Thoracic aorta (tissue), 2 donors: ENCODE results near the gene PROM1. TPM values are rescaled to one million over a fixed set of nuclear protein-coding genes. Genes with fewer than 3 reads are reported as not detected.

Experiments
- ATAC-seq: fragments of 150-250 bp; one replicate; pipeline ENCODE4 v1.8.0; 2017; ENCODE audit warnings: low read depth; ENCODE audit not compliant: insufficient number of reproducible peaks, low FRiP score
- DNase-seq: peaks from one replicate; pipeline ENCODE4 v3.0.0-alpha.2; 2020; ENCODE audit warnings: low spot score
- H3K27ac ChIP-seq, 2 donors: fragments of 200-600 bp; sonication (generic); 1 replicate in 1 of 2; 2 replicates in 1 of 2; pipeline ENCODE4 v1.5.1; 2016; ENCODE audit warnings: mild to moderate bottlenecking in 2 of 2, moderate library complexity in 2 of 2
- H3K27me3 ChIP-seq: fragments of 200-600 bp; sonication (generic); replicated peaks from 2 replicates; pipeline ENCODE4 v1.6.0; 2016; ENCODE audit warnings: mild to moderate bottlenecking; ENCODE audit not compliant: insufficient read depth
- H3K36me3 ChIP-seq: fragments of 200-600 bp; sonication (generic); one replicate; pipeline ENCODE4 v1.5.1; 2016
- H3K4me1 ChIP-seq, 2 donors: fragments of 200-600 bp; sonication (generic); 1 replicate in 1 of 2; 2 replicates in 1 of 2; pipeline versions ENCODE4 v1.5.1 to v1.6.0; 2016; ENCODE audit warnings: low read depth in 2 of 2, mild to moderate bottlenecking in 1 of 2; ENCODE audit not compliant: control insufficient read depth in 1 of 2
- H3K4me3 ChIP-seq: fragments of 200-600 bp; sonication (generic); 2 replicates; pipeline ENCODE4 v1.5.1; 2016; ENCODE audit warnings: mild to moderate bottlenecking
- H3K9me3 ChIP-seq: fragments of 200-600 bp; sonication (generic); 2 replicates; pipeline ENCODE4 v1.5.1; 2016
- total RNA-seq, 2 donors: library from RNA; depleted of rRNA; stranded (reverse); fragments of >200 nt; gene quantifications; one replicate each; pipeline versions ENCODE4 v1.1.0 to v1.2.3, GENCODE V29; 2016
- TF ChIP-seq, protein P1 (sequence below): fragments of 200-600 bp; sonication (generic); IDR thresholded peaks from one replicate; pipeline ENCODE4 v1.5.1; 2019; ENCODE audit warnings: antibody characterized with exemption

PROM1 gene
- total RNA-seq, 2 donors from 2014 or later = 3.2 to 7.1 TPM

DNA sequence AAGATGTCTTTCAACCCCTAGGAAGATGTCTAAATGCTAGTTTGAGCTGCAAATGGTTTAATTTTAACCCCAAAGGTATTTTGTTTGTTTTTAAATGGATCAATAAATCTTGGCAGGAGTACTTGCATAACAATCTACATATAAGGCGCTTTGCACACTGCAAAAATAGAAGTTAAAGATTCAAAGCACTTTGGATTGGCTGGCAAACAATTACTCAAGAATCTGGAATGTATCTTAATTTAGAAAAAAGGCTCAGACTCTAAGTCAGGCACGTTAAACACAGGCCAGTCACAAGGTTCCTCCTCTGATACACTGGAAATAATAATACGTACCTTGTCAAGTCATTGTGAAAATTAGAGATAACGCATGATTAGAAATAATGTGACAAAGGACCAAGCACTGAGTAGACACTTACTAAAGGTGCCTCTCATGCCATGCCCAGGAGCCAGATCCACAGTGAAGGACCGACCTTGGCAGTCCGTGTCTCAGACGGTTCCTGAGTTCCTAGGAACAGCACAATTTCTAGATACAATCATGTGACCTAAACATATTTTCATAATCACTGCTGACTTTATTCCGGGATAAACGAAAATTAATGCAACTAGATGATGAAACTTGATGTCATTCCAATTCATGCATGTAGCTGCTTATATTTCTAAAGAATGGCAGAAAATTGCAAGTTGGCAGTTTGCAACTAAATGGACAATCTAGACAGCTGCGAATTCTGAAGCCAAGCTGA, 49.6 kb downstream of the PROM1 start:
- H3K4me1 ChIP-seq = peaks cover 0 to 13% of the 10 kb centered on the region in 2 donors
- DNase-seq (no peak), ATAC-seq (peak; percentile 75)
- TF ChIP-seq, protein P1, sequence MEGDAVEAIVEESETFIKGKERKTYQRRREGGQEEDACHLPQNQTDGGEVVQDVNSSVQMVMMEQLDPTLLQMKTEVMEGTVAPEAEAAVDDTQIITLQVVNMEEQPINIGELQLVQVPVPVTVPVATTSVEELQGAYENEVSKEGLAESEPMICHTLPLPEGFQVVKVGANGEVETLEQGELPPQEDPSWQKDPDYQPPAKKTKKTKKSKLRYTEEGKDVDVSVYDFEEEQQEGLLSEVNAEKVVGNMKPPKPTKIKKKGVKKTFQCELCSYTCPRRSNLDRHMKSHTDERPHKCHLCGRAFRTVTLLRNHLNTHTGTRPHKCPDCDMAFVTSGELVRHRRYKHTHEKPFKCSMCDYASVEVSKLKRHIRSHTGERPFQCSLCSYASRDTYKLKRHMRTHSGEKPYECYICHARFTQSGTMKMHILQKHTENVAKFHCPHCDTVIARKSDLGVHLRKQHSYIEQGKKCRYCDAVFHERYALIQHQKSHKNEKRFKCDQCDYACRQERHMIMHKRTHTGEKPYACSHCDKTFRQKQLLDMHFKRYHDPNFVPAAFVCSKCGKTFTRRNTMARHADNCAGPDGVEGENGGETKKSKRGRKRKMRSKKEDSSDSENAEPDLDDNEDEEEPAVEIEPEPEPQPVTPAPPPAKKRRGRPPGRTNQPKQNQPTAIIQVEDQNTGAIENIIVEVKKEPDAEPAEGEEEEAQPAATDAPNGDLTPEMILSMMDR = no peak
- H3K36me3 ChIP-seq = no peaks in the 10 kb centered on the region
- no peaks in the 10 kb centered on the region for H3K27me3 ChIP-seq
- H3K9me3 ChIP-seq = no peaks in the 10 kb centered on the region
- peak overlapping the region; percentile 49 for H3K4me3 ChIP-seq
- peak overlapping the region; percentile 57 to 63 for H3K27ac ChIP-seq

DNA sequence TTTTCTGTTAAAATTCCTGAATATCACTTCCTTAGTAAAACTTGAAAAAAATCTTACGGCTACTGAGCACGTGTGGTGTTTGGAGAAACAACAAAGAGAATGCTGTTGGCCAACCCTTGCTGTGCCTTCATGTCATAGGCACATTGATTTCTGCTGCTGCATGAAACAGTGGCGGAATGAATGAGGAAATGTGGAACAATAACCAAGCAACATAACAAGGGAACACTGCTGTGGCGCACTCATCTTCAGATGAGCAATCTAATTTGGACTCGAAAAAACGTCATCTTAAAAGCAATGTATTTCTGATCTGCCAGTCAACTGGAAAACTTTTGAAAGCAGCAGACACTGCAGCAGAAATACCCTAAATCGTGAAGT, 51.4 kb downstream of the PROM1 start:
- no peaks in the 10 kb centered on the region for H3K36me3 ChIP-seq
- H3K27ac ChIP-seq = no peak overlapping the region
- no peak overlapping the region for H3K4me3 ChIP-seq
- peaks cover 0 to 21% of the 10 kb centered on the region in 2 donors for H3K4me1 ChIP-seq
- TF ChIP-seq, protein P1 = no peak
- DNase-seq (no peak), ATAC-seq (no peak)
- no peaks in the 10 kb centered on the region for H3K9me3 ChIP-seq
- no peaks in the 10 kb centered on the region for H3K27me3 ChIP-seq

DNA sequence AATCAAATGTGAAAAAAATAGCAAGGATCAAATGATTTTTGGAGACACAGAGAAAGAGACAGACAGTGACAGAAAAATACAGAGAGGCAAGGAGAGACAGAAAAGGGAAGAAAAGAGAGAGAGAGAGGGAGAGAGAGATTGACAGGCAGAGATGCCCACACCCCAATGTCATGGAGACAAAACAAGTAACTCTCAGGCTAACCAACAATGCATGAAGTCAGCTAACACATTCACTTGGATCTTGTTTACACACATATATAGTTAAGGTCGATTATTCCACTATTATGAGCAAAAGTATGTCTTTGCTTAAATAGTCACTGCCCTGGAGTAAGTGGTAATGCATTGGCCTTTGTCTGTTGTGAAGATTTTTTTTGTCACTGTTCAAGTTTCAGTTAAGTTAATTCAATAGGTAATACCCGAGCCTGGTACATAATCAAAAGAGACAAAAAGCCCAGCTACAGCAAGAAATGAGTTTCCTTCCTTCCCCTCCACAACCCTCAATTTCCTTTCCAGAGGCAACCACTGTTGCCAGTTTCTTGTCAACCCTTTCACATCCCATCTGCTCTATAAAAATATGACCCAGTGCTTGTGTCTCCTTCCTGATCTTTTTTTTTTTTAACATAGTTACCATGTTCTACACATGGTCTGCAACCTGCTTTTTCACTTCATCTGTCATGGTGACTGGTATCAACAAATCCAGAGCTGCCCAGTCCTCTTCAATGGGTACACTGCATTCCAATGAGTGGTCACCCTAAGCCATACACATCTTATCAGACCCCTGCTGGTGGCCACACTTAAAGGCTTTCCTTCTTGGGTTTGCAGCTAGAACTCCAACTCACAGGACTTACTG, 52.1 kb downstream of the PROM1 start:
- TF ChIP-seq, protein P1 = no peak
- H3K27me3 ChIP-seq = no peaks in the 10 kb centered on the region
- ATAC-seq (no peak), DNase-seq (no peak)
- H3K9me3 ChIP-seq = no peaks in the 10 kb centered on the region
- peaks cover 0 to 24% of the 10 kb centered on the region in 2 donors for H3K4me1 ChIP-seq
- peak overlapping the region in 1 of 2 donors; percentile 13 for H3K27ac ChIP-seq
- no peak overlapping the region for H3K4me3 ChIP-seq
- no peaks in the 10 kb centered on the region for H3K36me3 ChIP-seq

DNA sequence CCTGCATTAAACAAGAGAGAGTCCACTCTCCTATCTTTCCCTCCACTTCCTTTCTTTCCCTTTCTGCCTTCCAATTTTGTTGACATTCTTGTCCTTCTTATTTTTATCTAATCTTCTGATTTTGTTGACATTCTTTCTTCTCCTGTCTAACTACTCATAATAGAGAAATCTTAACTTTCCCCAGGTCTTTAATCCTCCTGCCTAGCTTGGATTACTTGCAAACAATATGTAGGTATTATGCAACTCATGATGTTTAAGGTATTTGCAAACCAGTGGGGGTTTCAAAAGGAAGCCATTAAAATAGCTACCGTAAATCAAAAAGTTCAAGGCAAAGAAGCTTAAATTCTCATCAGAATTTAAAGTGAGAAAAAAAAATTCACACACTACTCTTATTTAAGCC, 53.9 kb downstream of the PROM1 start:
- Histone ChIP-seq H3K9me3 (no peaks in the 10 kb centered on the region), H3K4me3 (no peak overlapping the region), H3K36me3 (no peaks in the 10 kb centered on the region), H3K4me1 (peaks cover 0 to 29% of the 10 kb centered on the region in 2 donors), H3K27me3 (no peaks in the 10 kb centered on the region), H3K27ac (no peak overlapping the region)
- ATAC-seq (no peak), DNase-seq (no peak)
- TF ChIP-seq, protein P1 = no peak

DNA sequence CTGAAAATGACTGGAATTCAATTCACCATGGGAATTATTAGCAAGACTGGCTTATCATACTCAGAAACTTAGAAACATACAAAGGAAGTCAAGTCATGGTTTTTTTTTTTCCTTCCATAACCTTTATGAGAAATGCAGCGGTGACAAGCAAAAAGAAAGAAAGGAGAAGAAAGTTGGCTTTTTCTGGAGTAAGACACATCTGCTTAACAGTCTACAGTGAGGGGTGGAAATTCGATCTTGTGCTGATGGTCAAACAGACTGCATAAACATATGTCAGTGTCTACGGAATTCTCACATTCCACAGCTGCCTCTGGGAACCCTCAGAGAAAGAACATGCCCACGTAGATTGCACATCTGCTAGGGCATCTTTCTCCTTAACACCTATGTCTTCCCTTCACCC, 54.6 kb downstream of the PROM1 start:
- TF ChIP-seq, protein P1 = no peak
- peak overlapping the region; percentile 6 to 9 for H3K27ac ChIP-seq
- ATAC-seq (no peak), DNase-seq (no peak)
- H3K4me1 ChIP-seq = peaks cover 0 to 25% of the 10 kb centered on the region in 2 donors
- no peaks in the 10 kb centered on the region for H3K27me3 ChIP-seq
- H3K9me3 ChIP-seq = no peaks in the 10 kb centered on the region
- H3K36me3 ChIP-seq = no peaks in the 10 kb centered on the region
- H3K4me3 ChIP-seq = peak overlapping the region; percentile 16
